Measurements from ENCODE around the gene LRRC73.
"Not testable (repeated sequence)": the region's sequence is repeated elsewhere in the genome, so short reads cannot be mapped to it uniquely, and the experiment has no call there.

Gene LRRC73

DNA sequence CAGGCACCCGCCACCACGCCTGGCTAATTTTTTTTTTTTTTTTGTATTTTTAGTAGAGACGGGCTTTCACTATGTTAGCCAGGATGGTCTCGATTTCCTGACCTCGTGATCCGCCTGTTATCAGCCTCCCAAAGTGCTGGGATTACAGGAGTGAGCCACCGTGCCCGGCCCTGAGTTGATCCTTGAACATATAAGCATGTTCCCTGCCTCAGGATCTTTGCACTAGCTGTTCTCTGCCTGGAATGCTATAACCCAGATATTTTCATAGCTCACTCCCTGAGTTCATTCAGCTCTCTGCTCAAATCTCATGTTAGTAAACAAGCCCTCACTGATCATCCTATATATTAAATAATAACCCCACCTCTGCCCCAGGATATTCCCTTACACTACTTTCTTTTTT lies 45.8 kb downstream of the LRRC73 start:
- no peak for DNase-seq (ENCODE audit: low spot score)

DNA sequence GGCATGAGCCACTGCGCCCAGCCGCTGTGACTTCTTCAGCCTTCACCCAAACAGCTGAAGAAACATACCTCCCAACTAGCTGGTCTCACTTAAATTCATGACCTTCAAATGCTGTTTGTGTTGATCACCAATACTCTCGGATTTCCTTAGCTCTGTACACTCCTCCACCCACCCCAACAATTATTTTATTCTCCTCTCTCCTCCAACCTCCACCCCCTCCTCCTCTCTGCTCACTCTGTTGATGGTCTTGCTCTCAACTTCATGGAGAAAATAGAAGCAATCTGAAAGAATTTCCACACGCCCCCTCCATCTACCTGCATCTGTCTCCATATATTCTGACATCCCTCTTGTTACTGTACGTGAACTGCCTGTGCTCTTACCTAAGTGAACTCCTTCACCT lies 48.2 kb downstream of the LRRC73 start:
- no peak for DNase-seq (ENCODE audit: low spot score)

DNA sequence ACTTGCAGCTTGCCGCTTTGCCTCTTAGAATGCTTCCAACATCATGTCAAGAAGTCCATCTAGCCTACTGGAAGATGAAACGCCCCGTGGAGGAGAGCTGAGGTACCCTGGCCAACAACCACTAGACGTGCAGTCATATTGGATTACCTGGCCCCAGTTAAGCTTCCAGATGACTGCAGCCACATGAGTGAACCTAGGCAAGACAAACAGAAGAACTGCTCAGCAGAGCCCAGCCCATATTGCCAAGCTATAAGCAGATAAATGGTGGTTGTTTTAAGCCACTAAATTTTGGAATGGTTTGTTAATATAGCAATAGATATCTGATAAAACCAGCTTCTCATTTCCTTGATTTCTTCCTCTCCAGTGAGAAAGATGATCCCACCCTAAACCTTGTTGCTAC lies 50.1 kb downstream of the LRRC73 start:
- DNase-seq (ENCODE audit: low spot score), result no peak

DNA sequence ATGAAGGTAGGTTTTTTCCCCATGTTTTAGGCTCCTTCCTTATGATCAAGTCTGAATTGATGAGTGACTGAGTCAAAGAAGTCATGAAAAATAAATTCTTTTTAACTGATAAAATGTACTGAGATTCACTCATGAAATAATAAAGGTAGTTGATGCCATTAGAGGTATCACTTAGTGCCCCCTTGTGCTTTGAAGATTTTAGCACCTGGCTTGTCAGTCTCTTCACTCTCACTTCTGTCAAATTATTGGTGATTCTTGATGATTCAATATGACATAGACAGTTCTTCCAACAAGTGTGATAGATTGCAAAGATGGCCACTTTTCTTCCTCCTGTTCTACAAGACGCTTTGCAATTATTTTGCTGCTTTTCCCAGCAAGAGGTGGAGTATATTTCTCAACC lies 50.6 kb downstream of the LRRC73 start:
- DNase-seq (ENCODE audit: low spot score), result no peak

DNA sequence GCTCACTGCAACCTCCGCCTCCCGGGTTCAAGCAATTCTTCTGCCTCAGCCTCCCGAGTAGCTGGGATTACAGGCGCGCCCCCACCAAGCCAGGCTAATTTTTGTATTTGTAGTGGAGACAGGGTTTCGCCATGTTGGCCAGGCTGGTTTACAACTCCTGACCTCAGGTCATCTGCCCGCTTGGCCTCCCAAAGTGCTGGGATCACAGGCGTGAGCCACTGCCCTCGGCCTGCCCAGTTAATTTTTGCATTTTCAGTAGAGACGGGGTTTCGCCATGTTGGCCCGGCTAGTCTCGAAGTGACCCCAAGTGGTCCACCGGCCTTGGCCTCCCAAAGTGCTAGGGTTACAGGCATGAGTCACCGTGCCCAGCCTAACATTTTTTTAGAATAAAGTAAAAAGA lies 52.0 kb downstream of the LRRC73 start:
- DNase-seq (ENCODE audit: low spot score), result not testable (repeated sequence)

DNA sequence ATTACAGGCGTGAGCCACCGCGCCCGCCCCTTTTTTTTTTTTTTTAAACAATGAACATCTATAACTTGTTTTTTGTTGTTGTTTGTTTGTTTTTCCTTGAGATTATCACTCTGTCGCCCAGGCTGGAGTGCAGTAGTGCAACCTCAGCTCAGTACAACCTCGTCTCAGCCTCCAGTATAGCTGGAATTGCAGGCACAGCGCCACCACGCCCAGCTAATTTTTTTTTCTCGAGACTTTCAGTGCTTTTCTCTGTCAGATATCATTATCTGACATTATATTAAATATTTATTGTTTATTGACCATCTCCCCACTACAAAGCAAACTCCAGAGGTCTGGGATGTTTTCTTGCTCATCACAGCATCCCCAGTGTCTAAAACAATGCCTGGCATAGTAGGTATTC lies 52.5 kb downstream of the LRRC73 start:
- no peak for DNase-seq (ENCODE audit: low spot score)
